Transverse colon (tissue), 4 donors: Measurements from ENCODE around the gene SNRNP48. TPM values are rescaled to one million over a fixed set of nuclear protein-coding genes. Genes with fewer than 3 reads are reported as not detected.

Source experiments
- total RNA-seq, 4 donors: library from RNA; depleted of rRNA; stranded (reverse); fragments of >200 nt; gene quantifications; one replicate each; pipeline ENCODE4 v1.1.0, GENCODE V29; 2016

The SNRNP48 gene
- total RNA-seq, 4 donors from 2014 or later, result 7.9 to 31.8 (median 16.6) TPM

Other genes with a start within 250 kb of the SNRNP48 start
- not detected for gene CAGE1, start 200.5 kb upstream of the SNRNP48 start, total RNA-seq
- gene RIOK1, start 200.4 kb upstream of the SNRNP48 start, total RNA-seq, result 10 to 100 TPM in 3 of 4 donors, 1 to 10 TPM in 1; 9.8 to 66.5 (median 23.9) TPM
- 100 to 1,000 TPM; 160 to 243 (median 202) TPM for gene DSP, start 48.5 kb upstream of the SNRNP48 start, total RNA-seq
- gene BMP6, start 135.9 kb downstream of the SNRNP48 start, total RNA-seq, result 10 to 100 TPM in 1 of 4 donors, 1 to 10 TPM in 3; 1.1 to 12.7 (median 6.7) TPM